T follicular helper cell (primary cell): Measurements from ENCODE around the gene ARMC7.
"Not testable (repeated sequence)": the region's sequence is repeated elsewhere in the genome, so short reads cannot be mapped to it uniquely, and the experiment has no call there.

Experiments
- DNase-seq: peaks from one replicate; pipeline ENCODE4 v3.0.0-alpha.2; 2020; ENCODE audit warnings: low read depth
- total RNA-seq, 2 experiments: gene quantifications; one replicate each; lab custom pipeline; 2026; lab: John Stamatoyannopoulos, UW

The ARMC7 gene
- total RNA-seq = 7.7 to 17.6 reads per million in 2 experiments

DNA sequence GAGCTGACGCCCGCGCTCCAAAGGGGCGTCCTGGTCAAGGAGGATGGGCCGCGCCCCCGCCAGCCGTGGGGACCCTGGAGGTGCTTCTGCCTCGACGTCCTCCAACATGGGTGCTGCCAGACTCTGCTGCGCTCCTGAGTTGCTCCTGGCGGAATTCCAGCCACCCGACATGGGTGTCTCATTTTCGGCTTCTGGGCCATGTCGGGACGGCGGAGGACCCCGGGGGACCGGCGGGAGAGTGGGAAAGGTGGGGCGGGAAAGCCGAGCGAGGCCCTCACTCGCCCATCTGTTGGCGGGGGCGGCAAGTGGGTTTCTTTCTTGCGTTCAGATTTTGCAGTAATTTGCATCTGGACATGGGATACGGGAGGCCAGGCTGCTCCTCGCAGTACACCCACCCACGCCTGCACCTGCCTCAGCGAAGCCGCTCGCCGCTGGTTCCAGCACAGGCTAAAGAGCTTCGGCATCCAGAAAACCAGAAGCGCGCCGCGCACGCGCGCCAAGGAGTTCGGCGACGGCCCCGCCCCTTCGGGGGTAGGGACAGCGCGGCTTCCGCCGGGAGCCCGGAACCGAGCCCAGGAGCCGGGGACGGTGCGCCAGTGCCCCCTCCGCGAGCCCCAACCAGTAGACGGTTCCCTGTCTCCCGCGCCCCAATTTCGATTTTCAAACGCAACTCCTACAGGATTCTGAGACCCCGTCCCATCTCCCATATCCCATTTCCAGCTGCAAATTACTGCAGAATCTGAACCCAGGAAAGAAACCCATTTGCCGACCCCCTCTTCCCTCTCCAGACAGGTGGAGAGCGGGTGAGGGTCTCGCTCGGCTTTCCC lies at the start of gene ARMC7:
ARMC7 (plus strand) TSS at position 563 of the 827 bp plus-strand sequence. CDS start 320 bp downstream, outside the sequence.
- DNase-seq = peak; percentile 84

DNA sequence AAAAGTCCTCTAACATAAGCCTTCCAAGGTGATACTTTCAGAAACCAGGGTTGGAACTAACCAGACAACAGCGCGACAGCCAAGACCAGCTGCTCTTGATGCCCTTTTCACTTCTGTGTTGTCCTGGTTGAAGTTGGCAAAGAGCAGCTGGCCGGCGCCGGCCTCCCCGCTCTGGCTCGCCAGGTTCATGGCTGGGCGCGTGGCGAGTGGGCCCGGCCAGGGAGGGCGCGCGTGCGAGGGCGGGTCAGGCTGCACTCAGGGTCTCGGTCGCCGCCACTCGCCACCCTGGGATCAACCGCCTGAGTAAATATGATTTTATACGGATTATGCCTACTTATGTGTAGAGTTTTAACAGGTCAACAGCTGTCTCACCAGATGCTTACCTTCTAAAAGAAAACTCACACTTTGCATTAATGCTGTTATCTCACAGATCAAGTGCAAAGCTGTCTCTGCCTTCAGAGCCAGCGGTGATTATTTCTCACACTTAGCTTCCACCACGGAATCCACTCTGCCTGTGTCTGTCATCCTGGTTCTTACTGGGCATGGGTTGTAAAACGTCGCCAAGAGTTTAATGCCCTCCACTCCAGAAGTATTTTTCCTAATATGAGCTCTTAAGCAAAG lies 49.2 kb upstream of the ARMC7 start:
- DNase-seq = no peak

DNA sequence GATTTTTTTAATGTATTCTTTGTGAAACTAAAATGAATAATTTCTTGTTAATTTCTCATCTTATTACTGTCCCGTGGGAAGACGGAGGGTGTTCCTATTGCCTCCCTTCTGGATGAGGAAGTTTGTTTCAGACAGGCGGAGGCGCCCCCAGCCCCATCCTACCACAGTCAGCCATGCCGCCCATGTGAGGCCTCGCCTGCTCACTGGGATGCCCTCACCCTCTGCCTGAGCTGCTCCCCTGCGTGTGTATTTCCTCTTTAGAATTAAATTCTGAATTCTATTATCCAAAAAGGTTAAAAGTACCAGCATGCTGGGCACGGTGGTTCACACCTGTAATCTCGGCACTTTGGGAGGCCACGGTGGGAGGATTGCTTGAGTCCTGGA lies 48.7 kb upstream of the ARMC7 start:
- DNase-seq = no peak

DNA sequence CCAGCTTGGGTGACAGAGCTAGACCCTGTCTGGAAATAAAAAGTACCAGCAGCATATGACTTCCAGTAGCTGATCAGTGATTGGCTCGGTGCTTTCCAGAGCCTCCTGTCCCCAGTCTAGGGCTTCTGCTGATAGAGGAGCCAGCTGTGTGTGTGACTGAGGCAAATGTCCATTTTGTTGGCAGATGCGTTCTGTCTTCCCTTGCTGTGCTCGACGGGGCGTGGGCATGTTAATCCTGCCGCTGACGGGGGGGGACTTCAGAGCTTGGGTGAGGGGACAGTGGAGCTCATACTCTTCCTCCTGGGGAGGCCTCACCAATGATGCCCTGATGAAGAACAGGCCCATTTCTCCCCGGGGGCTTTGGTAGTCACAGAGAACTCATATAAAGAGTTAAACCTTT lies 48.2 kb upstream of the ARMC7 start:
- DNase-seq = no peak

DNA sequence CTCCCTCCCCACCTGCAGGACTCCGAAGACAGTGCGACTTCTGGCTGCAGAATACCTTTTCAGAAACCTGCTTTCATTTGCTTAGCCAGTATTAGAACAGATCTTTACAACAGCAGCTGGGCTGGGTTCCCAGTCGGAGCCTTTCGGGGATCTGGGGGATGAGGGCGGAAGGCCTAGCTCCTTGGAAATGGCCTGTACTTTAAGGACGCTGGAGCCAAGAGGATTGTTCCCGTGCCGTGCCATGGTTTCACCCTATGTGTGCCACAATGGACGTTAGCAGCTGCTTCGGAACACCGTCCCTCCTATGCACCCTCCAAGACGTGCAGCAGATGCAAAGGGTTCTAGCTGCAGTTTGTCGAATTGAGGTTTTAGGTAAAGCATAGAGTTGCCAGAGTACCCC lies 46.6 kb upstream of the ARMC7 start:
- no peak for DNase-seq

DNA sequence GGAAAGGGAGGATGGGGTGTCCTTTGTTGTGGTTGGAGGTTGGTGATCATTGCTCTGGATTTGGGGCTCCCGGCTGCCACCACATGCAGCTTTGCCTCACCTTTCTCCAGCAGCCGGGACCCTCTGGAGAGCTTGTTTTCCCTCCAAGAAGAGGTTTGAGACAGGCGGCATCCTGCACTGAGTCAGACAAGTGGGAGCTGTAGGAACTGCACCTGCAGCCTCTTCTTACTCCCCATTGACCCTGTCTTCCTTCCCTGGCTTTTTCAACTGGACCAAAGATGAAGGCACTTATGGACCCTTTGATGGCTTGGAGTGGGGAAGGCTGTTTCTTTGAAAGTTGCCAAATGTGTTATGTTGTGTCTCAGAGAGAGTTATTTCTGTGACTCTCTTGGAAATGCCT lies 46.1 kb upstream of the ARMC7 start:
- no peak for DNase-seq

DNA sequence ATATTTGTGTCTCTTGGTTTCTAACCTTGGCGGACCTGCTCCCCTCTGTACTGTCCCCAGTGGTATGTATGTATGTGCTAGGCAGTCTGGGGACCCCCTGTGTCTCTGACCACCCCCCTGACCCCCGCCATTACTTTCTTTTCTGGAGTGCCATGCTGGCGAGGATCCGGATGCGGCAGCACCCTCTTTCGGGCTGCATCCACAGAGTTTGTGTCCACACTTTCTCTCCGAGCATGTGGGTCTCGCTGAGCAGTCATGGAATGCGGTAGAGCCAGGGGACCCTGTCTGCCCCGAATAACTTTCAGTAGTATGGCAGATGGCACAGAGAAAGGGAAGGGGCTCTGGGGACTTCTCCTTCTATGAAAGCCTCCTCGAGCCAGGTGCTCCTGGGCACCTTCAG lies 45.7 kb upstream of the ARMC7 start:
- no peak for DNase-seq

DNA sequence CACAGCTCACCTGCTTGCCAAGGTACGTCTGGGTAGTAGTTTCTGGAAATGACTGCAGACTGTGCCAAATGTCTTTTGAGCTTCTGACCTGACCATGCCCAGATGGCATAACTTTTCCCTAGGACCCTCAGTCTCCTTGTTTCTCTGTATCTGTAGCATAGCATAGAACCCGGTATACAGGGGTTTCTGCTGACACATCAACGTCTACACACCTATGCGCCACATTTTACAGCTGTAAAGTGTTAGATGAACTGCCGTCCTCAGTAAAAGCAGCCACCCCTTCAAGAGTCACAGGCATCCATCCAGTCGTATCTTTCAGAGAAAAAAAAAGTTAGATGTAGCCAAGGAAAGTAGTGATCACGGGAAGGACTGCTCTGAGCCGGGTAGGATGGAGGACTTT lies 45.3 kb upstream of the ARMC7 start:
- DNase-seq = no peak

DNA sequence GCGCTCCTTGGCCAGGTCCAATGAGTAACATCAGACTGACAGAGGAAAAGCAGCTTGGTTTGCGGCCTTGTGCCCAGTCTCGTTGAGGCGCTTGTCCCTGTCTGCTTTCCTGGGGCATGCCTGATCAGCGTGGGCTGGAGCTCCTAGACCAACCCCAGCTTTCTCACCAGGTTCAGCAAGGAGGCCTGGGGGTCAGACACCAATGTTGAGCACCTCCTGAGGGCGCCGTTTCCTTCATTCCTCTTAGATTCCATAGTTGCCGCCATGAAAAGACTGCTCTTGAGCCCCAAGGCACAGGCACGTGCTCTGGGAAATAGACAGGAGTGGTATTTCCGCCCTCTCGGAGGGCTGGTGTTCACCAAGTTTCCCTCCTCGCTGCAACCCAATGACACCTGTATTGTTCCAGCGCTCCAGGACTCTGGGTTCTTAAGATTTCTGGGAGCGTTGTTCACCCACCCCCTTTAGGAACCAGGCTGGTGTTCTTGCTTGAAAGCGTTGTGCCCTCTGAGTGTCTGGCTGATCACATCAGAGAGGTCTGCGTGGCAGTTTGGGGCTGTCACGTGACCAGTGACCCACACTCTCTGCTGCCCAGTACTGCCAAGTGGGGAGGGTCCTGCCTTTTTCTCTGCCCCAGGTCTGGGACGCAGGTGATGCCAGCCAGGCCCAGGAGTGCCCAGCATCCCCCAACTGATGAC lies 44.8 kb upstream of the ARMC7 start:
- no peak for DNase-seq

DNA sequence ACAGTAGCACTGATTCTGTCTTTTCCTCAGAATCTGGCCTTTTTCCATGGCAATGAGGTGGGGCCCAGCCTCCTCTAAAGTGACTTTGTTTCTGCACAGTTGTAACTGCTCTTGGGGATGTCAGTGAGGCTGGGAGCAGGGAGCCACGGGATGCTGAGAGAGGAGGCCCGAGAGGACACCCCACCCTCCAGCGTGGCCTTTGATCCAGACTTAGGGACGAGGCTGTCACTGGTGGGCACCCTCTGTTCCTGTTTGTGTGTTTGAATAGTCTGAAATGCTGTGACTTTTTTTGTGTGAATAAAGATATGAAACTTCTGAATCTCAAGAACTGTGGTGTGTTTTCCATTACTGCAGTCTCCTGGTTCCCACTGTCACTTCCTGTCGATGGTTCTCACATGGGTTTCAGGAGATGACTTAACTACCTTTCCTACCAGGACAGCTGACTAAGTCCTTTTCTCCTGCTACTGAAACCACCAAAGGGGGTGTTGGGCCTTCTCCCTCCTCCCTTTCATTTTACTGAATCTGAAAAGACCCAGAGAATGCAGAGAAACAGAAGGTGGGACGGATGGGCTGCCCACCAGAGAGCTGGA lies 44.1 kb upstream of the ARMC7 start:
- DNase-seq = no peak

DNA sequence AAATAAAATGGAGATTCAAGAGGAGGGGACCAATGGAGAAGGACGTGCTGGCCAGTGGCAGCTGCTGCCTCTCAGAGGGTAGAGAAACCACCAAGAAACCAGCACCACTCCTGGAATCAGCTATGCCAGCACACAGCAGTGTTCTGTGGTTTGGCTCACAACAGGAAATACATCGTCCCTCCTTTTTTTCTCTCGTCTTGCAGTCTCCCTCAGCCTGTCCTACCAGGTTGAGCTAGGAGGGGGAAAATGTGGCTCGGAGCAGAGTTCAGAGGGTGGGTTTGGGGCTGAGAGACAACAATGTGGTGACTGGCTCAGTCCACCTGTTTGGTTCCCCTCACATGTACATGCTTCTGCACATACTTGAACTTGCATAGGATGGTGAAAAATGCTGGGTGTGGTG lies 41.9 kb upstream of the ARMC7 start:
- no peak for DNase-seq

DNA sequence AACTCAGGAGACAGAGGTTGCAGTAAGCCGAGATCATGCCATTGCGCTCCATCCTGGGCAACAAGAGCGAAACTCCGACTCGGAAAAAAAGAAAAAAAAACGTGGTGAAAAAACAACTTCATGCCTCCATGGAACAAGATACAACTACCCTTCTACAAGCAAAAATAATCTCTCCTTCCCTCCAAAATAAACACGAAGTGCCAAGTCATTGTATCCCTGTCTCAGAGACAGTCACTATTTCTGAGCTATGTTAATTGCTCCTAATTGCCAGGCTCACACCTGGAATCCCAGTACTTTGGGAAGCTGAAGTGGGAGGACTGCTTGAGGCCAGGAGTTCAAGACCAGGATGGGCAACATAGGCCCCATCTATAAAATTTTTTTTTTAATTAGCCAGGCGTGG lies 41.0 kb upstream of the ARMC7 start:
- no peak for DNase-seq

DNA sequence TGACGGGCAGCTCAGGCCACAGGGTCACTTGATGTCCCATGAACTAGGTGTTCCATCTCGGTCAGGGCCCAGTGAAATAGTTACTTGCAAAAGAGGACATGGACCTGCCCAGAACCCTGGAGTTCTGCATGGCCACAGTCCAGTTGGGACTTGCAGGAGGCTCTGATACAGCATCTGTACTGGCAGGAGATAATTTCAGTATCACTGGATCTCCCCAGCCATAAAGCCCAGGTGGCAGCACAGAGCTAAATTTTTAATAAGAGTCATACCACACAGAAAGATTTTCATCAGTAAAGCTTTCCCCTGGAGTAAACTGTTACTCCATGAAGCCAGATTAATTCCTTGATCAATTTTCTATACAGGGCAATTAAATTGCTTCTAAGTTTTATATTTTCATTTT lies 40.0 kb upstream of the ARMC7 start:
- DNase-seq = no peak

DNA sequence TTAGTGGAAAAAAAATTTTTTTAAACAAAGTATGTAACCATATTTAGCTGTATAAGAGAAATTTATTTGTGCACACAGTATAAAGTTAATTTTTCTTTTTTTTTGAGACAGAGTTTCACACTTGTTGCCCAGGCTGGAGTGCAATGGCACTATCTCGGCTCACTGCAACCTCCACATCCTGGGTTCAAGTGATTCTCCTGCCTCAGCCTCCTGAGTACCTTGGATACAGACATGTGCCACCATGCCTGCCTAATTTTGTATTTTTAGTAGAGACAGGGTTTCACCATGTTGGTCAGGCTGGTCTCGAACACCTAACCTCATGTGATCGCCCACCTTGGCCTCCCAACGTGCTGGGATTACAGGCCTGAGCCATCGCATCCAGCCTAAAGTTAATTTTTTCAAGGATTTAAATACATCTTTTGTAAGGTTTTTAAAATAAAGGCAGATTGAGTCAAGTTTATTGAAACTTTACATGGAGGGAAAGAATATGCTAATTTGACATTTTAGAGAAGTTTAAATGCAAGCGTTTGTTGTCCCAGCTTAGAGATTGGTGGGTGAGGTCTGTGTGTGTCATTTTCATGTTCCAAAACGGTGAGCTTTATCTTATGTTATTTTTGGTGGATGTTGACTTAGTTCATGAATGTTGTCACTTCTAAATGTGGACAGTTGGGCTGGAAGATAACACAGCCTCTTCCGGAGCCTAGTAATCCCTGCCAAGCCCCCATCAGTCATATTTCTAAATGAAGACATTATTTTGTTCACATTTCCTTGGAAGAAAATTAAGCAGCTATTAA lies 38.1 kb upstream of the ARMC7 start:
- not testable (repeated sequence) for DNase-seq

DNA sequence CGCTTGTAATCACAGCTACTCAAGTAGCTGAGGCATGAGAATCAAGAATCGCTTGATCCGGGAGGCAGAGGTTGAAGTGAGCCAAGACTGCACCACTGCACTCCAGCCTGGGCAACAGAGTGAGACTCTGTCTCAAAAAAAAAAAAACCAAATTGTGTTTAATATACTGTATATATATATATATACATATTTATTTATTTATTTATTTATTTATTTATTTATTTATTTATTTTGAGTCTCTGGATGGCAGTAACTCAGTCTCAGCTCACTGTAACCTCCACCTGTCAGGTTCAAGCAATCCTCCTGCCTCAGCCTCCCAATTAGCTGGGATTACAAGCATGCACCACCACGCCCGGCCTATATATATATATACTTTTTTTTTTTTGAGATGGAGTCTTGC lies 36.9 kb upstream of the ARMC7 start:
- DNase-seq = not testable (repeated sequence)

DNA sequence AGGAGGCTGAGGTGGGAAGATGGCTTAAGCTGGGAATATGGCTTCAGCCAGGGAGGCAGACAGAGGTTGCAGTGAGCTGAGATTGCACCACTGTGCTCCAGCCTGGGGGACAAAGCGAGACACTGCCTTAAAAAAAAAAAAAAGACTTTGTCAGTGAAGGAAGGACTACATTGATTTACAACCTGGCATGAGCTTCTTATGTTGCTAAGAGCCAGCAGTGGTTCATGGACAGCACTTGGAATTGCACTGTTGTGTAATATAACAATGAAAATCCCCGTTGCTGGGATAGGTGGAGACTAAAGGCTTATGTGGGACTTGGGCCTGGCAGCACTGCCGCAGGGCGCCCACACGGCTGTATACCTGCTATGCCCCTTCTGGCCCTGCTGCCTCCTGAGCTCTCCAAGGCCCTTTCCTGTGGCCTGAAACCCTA lies 36.1 kb upstream of the ARMC7 start:
- DNase-seq = no peak

DNA sequence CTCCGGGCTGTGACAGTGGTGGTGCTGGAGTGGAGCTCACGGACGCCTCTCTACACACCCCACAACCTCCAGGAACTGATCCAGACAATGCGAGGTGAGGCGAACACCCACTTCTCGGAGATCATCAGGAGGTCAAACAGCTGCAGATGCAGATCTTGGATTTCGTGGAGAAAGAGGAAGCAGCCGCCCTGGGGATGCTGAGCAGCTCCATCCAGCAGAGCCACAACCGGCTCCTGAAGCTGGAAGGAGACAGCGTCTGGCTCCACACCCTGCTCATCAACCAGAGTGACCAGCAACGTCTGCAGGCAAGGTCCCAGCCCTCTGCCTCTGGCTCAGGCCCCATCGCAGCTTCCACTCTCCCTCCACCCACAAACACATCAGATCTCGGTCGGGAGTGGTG lies 35.2 kb upstream of the ARMC7 start:
- DNase-seq = no peak

DNA sequence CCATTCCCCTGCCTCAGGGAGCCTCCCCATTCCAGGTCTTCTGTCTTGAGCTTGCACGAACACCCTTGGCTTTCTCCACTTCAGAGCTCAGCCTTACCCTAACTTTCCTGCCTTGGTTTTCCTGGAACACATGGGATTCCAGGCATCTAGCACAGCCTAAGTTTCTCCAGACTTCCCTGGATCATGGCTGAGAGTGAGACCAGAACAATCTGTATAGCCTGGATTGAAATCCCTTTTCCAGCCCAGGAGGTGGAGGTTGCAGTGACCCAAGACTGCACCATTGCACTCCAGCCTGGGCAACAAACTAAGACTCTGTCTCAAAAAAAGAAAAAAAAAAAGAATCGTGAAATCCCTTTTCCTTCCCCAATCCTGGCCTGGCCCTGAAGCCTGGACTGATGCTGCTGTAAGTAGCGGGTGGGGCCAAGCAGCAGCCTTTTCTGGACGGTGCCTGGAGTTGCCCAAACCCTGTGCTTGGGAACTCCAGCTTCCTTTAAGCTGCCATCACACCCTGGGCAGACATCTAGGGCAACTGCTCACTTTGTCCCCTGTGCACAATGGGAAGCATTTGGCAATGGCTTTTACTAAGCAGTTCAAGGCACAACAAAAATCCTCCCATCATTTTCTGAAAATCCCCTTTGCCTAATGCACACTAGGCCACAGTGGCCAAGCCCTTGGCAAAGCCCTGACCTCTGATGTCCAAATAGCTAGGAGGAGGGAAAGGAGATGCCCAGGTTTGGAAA lies 34.0 kb upstream of the ARMC7 start:
- no peak for DNase-seq

DNA sequence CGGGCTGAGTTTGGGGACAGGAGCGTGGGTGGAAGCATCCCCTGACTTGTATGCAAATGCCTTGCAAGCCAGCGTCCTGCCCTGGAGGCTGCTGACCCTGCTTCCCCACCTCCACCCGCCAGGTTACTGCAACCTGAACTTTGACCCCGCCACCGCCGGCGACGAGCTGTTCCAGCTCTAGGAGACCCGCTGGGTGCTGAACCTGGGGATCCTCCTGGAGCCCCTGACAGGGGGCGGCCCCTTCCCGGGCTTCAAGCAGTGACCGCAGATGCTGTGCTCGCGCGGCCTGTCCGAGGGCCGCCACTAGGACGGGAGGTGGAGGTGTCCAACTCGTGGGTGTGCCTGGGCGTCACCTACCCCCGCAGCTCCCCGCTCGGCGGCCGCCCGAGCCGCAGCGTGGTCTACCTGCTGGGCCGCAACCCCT lies 32.7 kb upstream of the ARMC7 start:
- no peak for DNase-seq

DNA sequence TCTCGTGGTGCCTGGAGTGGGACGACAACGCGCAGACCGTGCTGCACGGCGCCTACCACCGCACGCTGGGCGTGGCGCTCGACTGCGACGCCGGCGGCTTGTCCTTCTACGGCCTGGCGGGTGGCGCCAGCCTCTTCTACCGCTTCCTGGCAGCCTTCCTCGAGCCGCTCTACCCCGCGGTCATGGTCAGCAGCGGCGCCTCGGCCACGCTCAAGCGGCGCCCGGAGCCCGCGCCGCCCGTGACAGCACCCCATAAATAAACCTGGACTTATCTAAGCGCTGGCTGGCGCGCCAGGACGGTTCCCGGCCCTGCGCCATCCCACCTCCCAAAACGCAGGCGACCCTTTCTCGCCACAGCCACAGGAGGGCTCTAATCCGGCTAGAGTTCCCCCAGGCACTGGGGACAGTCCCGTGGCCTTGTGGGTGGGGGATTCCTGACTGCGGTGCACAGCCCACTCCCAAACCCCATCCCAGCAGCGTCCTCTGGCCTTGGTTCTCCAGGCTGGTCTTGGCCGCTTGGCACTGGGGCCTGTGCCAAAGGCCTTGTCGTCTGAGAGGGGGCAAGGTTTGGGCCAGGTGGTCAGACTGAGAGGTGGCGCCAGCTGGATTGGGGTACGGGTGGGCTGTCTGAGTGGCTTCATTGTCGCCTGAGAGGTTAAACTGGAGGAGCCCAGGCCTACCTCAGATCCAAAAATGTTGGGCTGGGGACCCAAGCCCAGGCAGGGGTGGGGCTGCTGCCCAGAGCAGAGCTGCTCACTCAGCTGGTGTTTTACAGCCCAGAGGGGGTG lies 32.1 kb upstream of the ARMC7 start:
- peak; percentile 19 for DNase-seq
